Raji (cell line): ENCODE data around the gene NOTUM.

Experiments
- POLR2A ChIP-seq: IDR thresholded peaks from 2 replicates; pipeline ENCODE4 v1.6.1; 2011; ENCODE audit warnings: low read depth, low read length, control low read depth; ENCODE audit not compliant: insufficient read depth

The NOTUM gene

DNA sequence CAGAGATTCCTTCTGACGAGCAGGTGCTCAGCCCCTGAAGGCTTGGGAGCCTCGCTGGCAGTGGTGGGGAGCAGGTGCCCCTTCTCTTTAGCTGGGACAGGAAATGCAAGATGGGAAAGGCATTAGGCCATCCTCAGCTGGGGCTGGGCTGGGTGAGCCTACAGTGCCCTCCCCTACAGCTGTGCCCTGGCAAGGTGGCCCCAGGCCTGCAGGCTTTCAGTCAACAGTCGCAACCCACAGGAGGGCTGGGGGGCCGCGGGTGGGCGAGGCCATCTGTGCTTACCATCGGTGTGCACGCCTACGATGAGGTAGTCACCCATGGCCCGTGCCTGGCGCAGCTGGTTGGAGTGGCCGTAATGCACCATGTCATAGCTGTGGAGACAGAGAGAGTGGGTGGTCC lies 51.8 kb downstream of the NOTUM start:
- TF ChIP-seq POLR2A: no peak

DNA sequence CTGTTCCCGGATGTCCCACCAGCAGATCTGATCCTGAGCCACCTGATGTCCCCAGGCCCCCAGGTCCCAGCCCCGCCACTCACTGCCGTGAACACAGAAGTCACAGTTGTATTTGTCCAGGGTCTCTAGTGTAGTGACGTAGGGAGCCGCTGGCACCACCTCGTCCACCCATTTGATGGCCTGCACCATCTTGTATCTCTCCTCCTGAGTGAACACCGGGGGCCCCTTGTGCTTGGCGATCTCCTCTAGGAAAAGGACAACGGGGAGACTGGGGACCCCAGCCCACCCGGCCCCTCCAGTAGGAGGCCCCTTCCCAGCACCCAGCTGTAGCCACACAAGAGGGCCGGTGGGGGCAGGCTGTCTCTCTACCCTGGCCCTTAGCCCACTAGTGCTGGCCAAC lies 52.2 kb downstream of the NOTUM start:
- no peak for TF ChIP-seq POLR2A

- TF ChIP-seq POLR2A: no peak
Observed at GRCh38 chr17:81907219-81908145, 53.5 kb downstream of the NOTUM start.

DNA sequence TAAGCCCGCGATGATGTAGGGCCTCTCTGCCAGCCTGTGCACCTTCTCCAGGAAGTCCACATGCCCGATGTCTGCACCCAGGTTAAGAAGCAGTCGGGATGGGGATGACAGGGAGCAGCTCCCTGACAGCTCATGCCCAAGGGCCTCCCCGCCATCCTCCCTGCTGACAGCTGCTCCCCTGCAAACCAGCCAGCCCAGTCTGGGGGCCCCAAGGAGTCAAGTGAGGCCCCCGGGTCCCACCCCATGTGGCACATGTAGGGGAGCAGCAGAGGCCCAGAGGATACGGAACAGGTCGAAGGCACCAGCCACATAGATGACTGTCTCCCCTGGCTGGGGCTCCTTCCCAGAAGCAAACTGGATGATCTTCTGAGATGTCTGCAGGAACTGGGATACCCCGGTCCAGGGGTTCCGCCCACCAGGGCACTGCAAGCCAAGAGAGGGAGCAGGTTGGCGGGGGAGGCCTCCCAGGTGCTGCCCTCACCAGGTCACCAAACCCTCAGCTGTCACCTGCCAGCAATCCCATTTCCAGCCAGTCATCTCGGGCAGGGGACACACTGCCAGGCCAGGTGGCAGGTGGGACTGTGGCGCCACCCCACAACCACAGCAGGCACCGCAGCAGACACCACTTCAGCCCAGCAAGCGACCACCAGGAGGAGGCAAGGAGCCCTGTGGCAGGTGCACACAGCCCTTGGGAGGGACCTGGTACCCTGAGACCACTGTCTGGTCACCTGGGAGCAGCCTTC lies 54.3 kb downstream of the NOTUM start:
- TF ChIP-seq POLR2A: no peak

DNA sequence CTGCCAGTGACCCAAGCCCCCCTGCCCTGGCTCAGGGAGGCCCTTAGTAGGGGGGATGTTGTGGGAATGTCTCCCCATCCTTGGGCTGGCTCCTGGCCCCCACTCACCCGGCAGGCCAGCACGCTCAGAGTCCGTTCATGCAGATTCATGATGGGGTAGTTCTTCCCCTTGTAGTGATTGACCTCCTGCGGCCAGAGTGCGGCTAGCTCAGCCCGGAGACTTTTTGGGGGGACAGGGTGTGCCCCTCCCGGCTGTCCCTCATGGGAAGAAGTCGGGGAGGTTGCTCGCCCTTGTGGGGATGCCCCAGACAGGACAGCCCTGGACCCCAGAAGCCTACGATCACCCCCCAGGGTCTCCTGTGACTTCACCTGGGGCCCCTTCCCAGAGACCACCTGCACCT lies 55.0 kb downstream of the NOTUM start:
- no peak for TF ChIP-seq POLR2A

- no peak for TF ChIP-seq POLR2A
Observed at GRCh38 chr17:81905424-81905875, 55.5 kb downstream of the NOTUM start.

- TF ChIP-seq POLR2A: no peak
Observed at GRCh38 chr17:81904600-81905423, 56.2 kb downstream of the NOTUM start.

GRCh38 chr17:81903896-81904599 lies 56.9 kb downstream of the NOTUM start:
- no peak for TF ChIP-seq POLR2A

DNA sequence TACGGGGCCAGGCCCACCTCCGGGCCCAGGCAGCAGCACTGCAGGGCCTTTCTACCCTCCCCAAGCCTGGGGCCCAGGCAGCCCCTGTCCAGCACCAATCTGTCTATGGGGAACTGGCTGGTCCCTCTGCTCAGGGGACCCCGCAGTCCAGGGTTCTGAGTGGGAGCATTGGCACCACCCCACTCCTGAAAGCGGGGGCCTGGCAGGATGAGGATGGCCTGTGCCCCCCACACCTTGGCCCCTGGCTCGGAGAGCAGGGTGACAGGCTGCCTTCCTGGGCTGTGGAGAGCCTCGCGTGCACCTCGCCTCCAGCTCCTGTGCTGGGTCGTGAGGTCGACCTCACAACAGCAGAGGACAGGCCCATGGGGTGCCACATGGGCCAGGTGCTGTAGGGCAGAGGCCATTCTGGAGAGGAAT lies 57.6 kb downstream of the NOTUM start:
- no peak for TF ChIP-seq POLR2A

DNA sequence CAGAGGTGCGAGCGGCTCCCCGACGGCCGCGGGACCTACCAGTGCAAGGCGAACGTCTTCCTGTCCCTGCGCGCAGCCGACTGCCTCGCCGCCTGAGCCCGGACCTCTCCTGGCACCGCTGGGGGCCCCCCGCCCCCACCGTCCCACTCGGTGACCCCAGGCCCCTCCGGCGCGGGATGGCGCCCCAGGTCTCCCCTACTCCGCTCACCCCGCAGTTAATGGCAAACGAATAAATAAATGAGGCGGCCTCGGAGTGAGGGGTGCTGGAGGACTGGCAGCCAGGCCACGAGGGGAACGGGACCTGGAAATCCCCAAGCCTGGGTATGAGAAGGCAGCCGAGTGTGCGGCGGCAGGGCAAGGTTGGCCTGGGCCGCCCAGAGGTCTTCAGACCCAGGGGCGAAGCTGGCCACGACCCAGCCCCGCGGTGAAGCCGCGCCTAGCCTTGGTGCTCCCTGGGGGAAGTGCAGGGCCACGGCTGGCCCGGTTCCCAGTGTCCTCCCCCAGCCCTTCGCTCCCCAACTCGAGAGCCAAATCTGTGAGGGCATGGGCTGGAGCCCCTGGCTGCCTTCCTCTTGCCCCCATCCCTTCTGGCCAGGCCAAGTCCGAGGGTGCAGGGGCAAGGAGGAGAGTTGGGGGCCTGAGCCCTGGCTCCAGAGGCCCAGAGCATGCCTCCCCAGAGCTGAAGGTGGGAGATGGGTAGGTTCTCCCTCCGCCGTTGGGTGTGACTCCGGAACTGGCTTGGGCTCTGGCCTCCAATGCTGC lies 58.2 kb downstream of the NOTUM start:
- no peak for TF ChIP-seq POLR2A
